NCI-H2029 (cell line): ENCODE results near the gene SLCO3A1.
A peak's percentile ranks its signal among the peaks of the same experiment; 100 is the strongest.

Experiments used
- DNase-seq: peaks from one replicate; lab custom pipeline; 2025; lab: John Stamatoyannopoulos, UW

Gene SLCO3A1

GRCh38 chr15:91861223-91861622 lies 7.7 kb downstream of the SLCO3A1 start:
- no peak for DNase-seq

GRCh38 chr15:91862891-91863504 lies 9.5 kb downstream of the SLCO3A1 start:
- no peak for DNase-seq

- DNase-seq = no peak
These were observed 10.2 kb downstream of the SLCO3A1 start for GRCh38 chr15:91863621-91864255.

- DNase-seq = no peak
These were observed 11.2 kb downstream of the SLCO3A1 start for GRCh38 chr15:91864664-91865063.

GRCh38 chr15:91865486-91865885 lies 12.0 kb downstream of the SLCO3A1 start:
- no peak for DNase-seq

- DNase-seq = no peak
These were observed 12.4 kb downstream of the SLCO3A1 start for GRCh38 chr15:91865950-91866349.

- DNase-seq = no peak
These were observed 12.9 kb downstream of the SLCO3A1 start for GRCh38 chr15:91866371-91866905.

GRCh38 chr15:91866971-91867372 lies 13.5 kb downstream of the SLCO3A1 start:
- no peak for DNase-seq

- DNase-seq = no peak
These were observed 14.1 kb downstream of the SLCO3A1 start for GRCh38 chr15:91867581-91868026.

GRCh38 chr15:91870876-91871537 lies 17.5 kb downstream of the SLCO3A1 start:
- DNase-seq = no peak

GRCh38 chr15:91871837-91872236 lies 18.3 kb downstream of the SLCO3A1 start:
- no peak for DNase-seq

GRCh38 chr15:91872356-91873137 lies 19.0 kb downstream of the SLCO3A1 start:
- DNase-seq = peak; percentile 51

- no peak for DNase-seq
These were observed 19.6 kb downstream of the SLCO3A1 start for GRCh38 chr15:91873138-91873536.

GRCh38 chr15:91874171-91874570 lies 20.7 kb downstream of the SLCO3A1 start:
- no peak for DNase-seq

- DNase-seq = no peak
These were observed 21.6 kb downstream of the SLCO3A1 start for GRCh38 chr15:91874992-91875660.

GRCh38 chr15:91876187-91876586 lies 22.7 kb downstream of the SLCO3A1 start:
- no peak for DNase-seq

- no peak for DNase-seq
These were observed 24.9 kb downstream of the SLCO3A1 start for GRCh38 chr15:91878319-91878870.

- no peak for DNase-seq
These were observed 25.6 kb downstream of the SLCO3A1 start for GRCh38 chr15:91879158-91879557.

GRCh38 chr15:91880373-91880772 lies 26.9 kb downstream of the SLCO3A1 start:
- no peak for DNase-seq

- no peak for DNase-seq
These were observed 28.2 kb downstream of the SLCO3A1 start for GRCh38 chr15:91881569-91882297.
